CD4-positive, alpha-beta T cell (primary cell): Measurements from ENCODE around the gene CCNL1. TPM values are rescaled to one million over a fixed set of nuclear protein-coding genes. Genes with fewer than 3 reads are reported as not detected.

Experiments used
- ATAC-seq: fragments of 200-7000 bp; cut with Tn5 transposase; one replicate; pipeline ENCODE4 v1.10.0; 2022; ENCODE audit warnings: mild to moderate bottlenecking; ENCODE audit not compliant: poor library complexity
- CTCF ChIA-PET: fragments of 350-600 bp; sonication (Branson Sonifier 250); formaldehyde crosslinking; loops from one replicate; lab custom pipeline; 2021; ENCODE audit warnings: antibody characterized with exemption, inconsistent platforms; lab: Charles Lee
- POLR2A ChIA-PET: fragments of 350-600 bp; sonication (Branson Sonifier 250); formaldehyde crosslinking; loops from one replicate; lab custom pipeline; 2021; ENCODE audit warnings: antibody characterized with exemption, inconsistent platforms; lab: Charles Lee
- DNase-seq, 14 experiments: peaks; one replicate each; pipeline ENCODE4 v3.0.0-alpha.2; 2013 to 2020; ENCODE audit warnings: mixed read lengths in 2 of 14
- H3K27ac ChIP-seq, 2 donors: one replicate each; pipeline versions ENCODE4 v1.5.1 to v1.7.0; 2013; ENCODE audit warnings: low read length in 2 of 2, low read depth in 1 of 2, mild to moderate bottlenecking in 1 of 2
- H3K27me3 ChIP-seq, 2 experiments: 1 replicate in 1 of 2; 2 replicates in 1 of 2; pipeline versions ENCODE4 v1.6.1 to v1.7.0; 2013; ENCODE audit warnings: low read length in 2 of 2, control low read depth in 1 of 2, mild to moderate bottlenecking in 1 of 2, moderate library complexity in 1 of 2; ENCODE audit not compliant: insufficient read depth in 2 of 2, control insufficient read depth in 1 of 2
- H3K36me3 ChIP-seq: one replicate; pipeline ENCODE4 v1.6.1; 2013; ENCODE audit warnings: low read length, control low read depth; ENCODE audit not compliant: insufficient read depth
- H3K4me1 ChIP-seq: one replicate; pipeline ENCODE4 v1.6.1; 2013; ENCODE audit warnings: low read length, control low read depth; ENCODE audit not compliant: insufficient read depth
- H3K4me3 ChIP-seq: one replicate; pipeline ENCODE4 v1.5.1; 2013; ENCODE audit warnings: mild to moderate bottlenecking, low read length, moderate library complexity
- H3K9me3 ChIP-seq, 2 experiments: 1 replicate in 1 of 2; 2 replicates in 1 of 2; pipeline versions ENCODE4 v1.6.1 to v1.7.0; 2013; ENCODE audit warnings: low read length in 2 of 2, mild to moderate bottlenecking in 2 of 2, control low read depth in 1 of 2, moderate library complexity in 1 of 2; ENCODE audit not compliant: control insufficient read depth in 1 of 2, insufficient read depth in 1 of 2
- H3K27ac Mint-ChIP-seq: one replicate; pipeline ENCODE4 v1.8.0; 2020; ENCODE audit warnings: mixed read lengths
- H3K27me3 Mint-ChIP-seq: one replicate; pipeline ENCODE4 v1.8.0; 2021; ENCODE audit warnings: mixed read lengths
- H3K36me3 Mint-ChIP-seq: one replicate; pipeline ENCODE4 v1.8.0; 2021; ENCODE audit warnings: low read depth, mixed read lengths
- H3K4me1 Mint-ChIP-seq: one replicate; pipeline ENCODE4 v1.8.0; 2021; ENCODE audit warnings: low read depth, mixed read lengths
- H3K4me3 Mint-ChIP-seq: one replicate; pipeline ENCODE4 v1.8.0; 2020; ENCODE audit warnings: mild to moderate bottlenecking, mixed read lengths
- H3K9me3 Mint-ChIP-seq: one replicate; pipeline ENCODE4 v1.8.0; 2020; ENCODE audit warnings: mixed read lengths
- CTCF ChIP-seq: fragments of 200-600 bp; IDR thresholded peaks from one replicate; pipeline ENCODE4 v1.8.0; 2022; ENCODE audit warnings: antibody characterized with exemption, mild to moderate bottlenecking
- intact Hi-C, 2 experiments: fragments of 100-400 bp; cut with DNase I in 1 of 2; cut with micrococcal nuclease in 1 of 2; formaldehyde crosslinking; loops; one replicate each; pipeline versions ENCODE4 v1.15.1 to v1.9.0; 2023 to 2025; cut with DNase I, micrococcal nuclease
- total RNA-seq, 174 experiments: library from RNA in 2 of 174; stranded (reverse) in 2 of 174; gene quantifications; one replicate each; pipeline ENCODE4 v1.2.3 and lab custom pipeline; 2021 to 2026

The CCNL1 gene
- total RNA-seq, 2 experiments from 2014 or later = 1,350 to 1,388 TPM

- intact Hi-C loops = loop anchor here in 1 of 2 experiments (5.0 to 10.0 kb wide), 2 partner anchors 1320 to 1472 kb away; partner anchors contain the start of genes GFM1 and SLC33A1
- Mint-ChIP-seq H3K4me1 (peaks cover 28% of the 10 kb centered on the region), H3K27me3 (no peaks in the 10 kb centered on the region), H3K36me3 (peaks cover 32% of the 10 kb centered on the region), H3K4me3 (peak overlapping the region; percentile 52), H3K9me3 (no peaks in the 10 kb centered on the region), H3K27ac (peak overlapping the region; percentile 28)
- DNase-seq = no peak
- Histone ChIP-seq H3K4me3 (no peak overlapping the region), H3K36me3 (no peaks in the 10 kb centered on the region), H3K9me3 (no peaks in the 10 kb centered on the region), H3K27ac (no peak overlapping the region), H3K4me1 (peaks cover 18% of the 10 kb centered on the region), H3K27me3 (no peaks in the 10 kb centered on the region)
- TF ChIP-seq CTCF = no peak
- POLR2A ChIA-PET = interaction anchor here (7.5 kb wide), 1 partner anchor 11 kb away, joined by 778 read pairs; the partner anchor contains the start of gene CCNL1
- CTCF ChIA-PET = interaction anchor here (0.8 to 1.5 kb wide), 3 partner anchors 11 to 35 kb away, joined by 3 read pairs; no protein-coding TSS in a partner anchor
- no peak for ATAC-seq
Measured at GRCh38 chr3:157172746-157173145, 12.8 kb upstream of the CCNL1 start.

- no peaks in the 10 kb centered on the region for H3K27me3 Mint-ChIP-seq
- CTCF ChIA-PET = interaction anchor here (1.1 kb wide), 1 partner anchor 10 kb away, joined by 3 read pairs; no protein-coding TSS in a partner anchor
- H3K4me3 Mint-ChIP-seq = no peak overlapping the region
- peaks cover 17% of the 10 kb centered on the region for H3K36me3 Mint-ChIP-seq
- Histone ChIP-seq H3K9me3 (no peaks in the 10 kb centered on the region), H3K27ac (no peak overlapping the region), H3K27me3 (no peaks in the 10 kb centered on the region), H3K4me1 (peaks cover 12% of the 10 kb centered on the region), H3K36me3 (no peaks in the 10 kb centered on the region), H3K4me3 (no peak overlapping the region)
- no peak overlapping the region for H3K27ac Mint-ChIP-seq
- POLR2A ChIA-PET = interaction anchor here (7.5 kb wide), 1 partner anchor 9 kb away, joined by 778 read pairs; the partner anchor contains the start of gene CCNL1
- intact Hi-C loops = loop anchor here in 1 of 2 experiments (5.0 to 10.0 kb wide), 2 partner anchors 1319 to 1474 kb away; partner anchors contain the start of genes GFM1 and SLC33A1
- no peak for DNase-seq
- peaks cover 15% of the 10 kb centered on the region for H3K4me1 Mint-ChIP-seq
- no peaks in the 10 kb centered on the region for H3K9me3 Mint-ChIP-seq
- no peak for TF ChIP-seq CTCF
- no peak for ATAC-seq
Measured at GRCh38 chr3:157170861-157171260, 10.9 kb upstream of the CCNL1 start.

GRCh38 chr3:157167371-157168042, 7.6 kb upstream of the CCNL1 start:
- DNase-seq = no peak
- Mint-ChIP-seq H3K4me3 (no peak overlapping the region), H3K27ac (no peak overlapping the region), H3K9me3 (no peaks in the 10 kb centered on the region), H3K4me1 (peaks cover 3% of the 10 kb centered on the region), H3K36me3 (no peaks in the 10 kb centered on the region), H3K27me3 (no peaks in the 10 kb centered on the region)
- H3K4me3 ChIP-seq = no peak overlapping the region
- no peaks in the 10 kb centered on the region for H3K9me3 ChIP-seq
- intact Hi-C loops = no loop called here
- ChIA-PET POLR2A (interaction anchor here (0.6 to 2.8 kb wide), 3 partner anchors 8 to 1856 kb away, joined by 3 to 45 read pairs (median 3); partner anchors contain the start of gene CCNL1), CTCF (no interaction called here)
- H3K27me3 ChIP-seq = no peaks in the 10 kb centered on the region
- no peak for ATAC-seq
- H3K36me3 ChIP-seq = no peaks in the 10 kb centered on the region
- no peak for TF ChIP-seq CTCF
- H3K27ac ChIP-seq = no peak overlapping the region
- H3K4me1 ChIP-seq = no peaks in the 10 kb centered on the region
